Nephron progenitor cell (in vitro differentiated cells): ENCODE results near the gene ARHGEF1.

Experiments
- DNase-seq: peaks from one replicate; pipeline ENCODE4 v3.0.0; 2021
- H3K27ac Mint-ChIP-seq: 2 replicates; pipeline ENCODE4 v1.8.0; 2021; ENCODE audit warnings: mild to moderate bottlenecking, moderate library complexity, mixed read lengths
- H3K27me3 Mint-ChIP-seq: 2 replicates; pipeline ENCODE4 v1.8.0; 2021; ENCODE audit warnings: mild to moderate bottlenecking, low read depth, mixed read lengths; ENCODE audit not compliant: poor library complexity
- H3K36me3 Mint-ChIP-seq: 2 replicates; pipeline ENCODE4 v1.8.0; 2021; ENCODE audit warnings: low read depth, mixed read lengths
- H3K4me1 Mint-ChIP-seq: 2 replicates; pipeline ENCODE4 v1.8.0; 2021; ENCODE audit warnings: mixed read lengths
- H3K4me3 Mint-ChIP-seq: 2 replicates; pipeline ENCODE4 v1.8.0; 2021; ENCODE audit warnings: mild to moderate bottlenecking, moderate library complexity, mixed read lengths
- H3K9me3 Mint-ChIP-seq: 2 replicates; pipeline ENCODE4 v1.8.0; 2021; ENCODE audit warnings: mild to moderate bottlenecking, moderate library complexity, mixed read lengths
- TF ChIP-seq, protein P1 (sequence below): fragments of 200-600 bp; sonication (generic); IDR thresholded peaks from 2 replicates; pipeline ENCODE4 v1.5.0; 2021; ENCODE audit warnings: antibody characterized with exemption

The ARHGEF1 gene

DNA sequence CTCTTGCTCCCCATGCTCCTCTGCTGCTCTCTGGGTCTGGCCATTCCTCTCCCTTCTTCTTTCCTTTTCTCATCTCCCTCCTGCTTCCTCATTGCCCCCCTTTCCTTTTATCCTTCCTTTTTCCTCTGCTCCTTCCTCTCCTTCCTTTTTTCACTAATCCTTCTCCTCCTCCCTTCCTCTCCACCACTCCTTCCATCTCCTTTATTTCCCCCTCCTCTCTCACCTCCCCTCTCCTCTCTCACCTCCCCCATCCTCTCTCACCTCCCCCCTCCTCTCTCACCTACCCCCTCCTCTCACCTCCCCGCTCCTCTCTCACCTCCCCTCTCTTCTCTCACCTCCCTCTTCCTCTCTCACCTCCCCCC is 13.6 kb downstream of the ARHGEF1 start:
- no peaks in the 10 kb centered on the region for H3K27me3 Mint-ChIP-seq
- peak overlapping the region; percentile 91 for H3K27ac Mint-ChIP-seq
- no peaks in the 10 kb centered on the region for H3K9me3 Mint-ChIP-seq
- TF ChIP-seq, protein P1, sequence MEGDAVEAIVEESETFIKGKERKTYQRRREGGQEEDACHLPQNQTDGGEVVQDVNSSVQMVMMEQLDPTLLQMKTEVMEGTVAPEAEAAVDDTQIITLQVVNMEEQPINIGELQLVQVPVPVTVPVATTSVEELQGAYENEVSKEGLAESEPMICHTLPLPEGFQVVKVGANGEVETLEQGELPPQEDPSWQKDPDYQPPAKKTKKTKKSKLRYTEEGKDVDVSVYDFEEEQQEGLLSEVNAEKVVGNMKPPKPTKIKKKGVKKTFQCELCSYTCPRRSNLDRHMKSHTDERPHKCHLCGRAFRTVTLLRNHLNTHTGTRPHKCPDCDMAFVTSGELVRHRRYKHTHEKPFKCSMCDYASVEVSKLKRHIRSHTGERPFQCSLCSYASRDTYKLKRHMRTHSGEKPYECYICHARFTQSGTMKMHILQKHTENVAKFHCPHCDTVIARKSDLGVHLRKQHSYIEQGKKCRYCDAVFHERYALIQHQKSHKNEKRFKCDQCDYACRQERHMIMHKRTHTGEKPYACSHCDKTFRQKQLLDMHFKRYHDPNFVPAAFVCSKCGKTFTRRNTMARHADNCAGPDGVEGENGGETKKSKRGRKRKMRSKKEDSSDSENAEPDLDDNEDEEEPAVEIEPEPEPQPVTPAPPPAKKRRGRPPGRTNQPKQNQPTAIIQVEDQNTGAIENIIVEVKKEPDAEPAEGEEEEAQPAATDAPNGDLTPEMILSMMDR = no peak
- no peak for DNase-seq
- peaks cover 29% of the 10 kb centered on the region for H3K36me3 Mint-ChIP-seq
- H3K4me1 Mint-ChIP-seq = peaks cover 34% of the 10 kb centered on the region
- no peak overlapping the region for H3K4me3 Mint-ChIP-seq

DNA sequence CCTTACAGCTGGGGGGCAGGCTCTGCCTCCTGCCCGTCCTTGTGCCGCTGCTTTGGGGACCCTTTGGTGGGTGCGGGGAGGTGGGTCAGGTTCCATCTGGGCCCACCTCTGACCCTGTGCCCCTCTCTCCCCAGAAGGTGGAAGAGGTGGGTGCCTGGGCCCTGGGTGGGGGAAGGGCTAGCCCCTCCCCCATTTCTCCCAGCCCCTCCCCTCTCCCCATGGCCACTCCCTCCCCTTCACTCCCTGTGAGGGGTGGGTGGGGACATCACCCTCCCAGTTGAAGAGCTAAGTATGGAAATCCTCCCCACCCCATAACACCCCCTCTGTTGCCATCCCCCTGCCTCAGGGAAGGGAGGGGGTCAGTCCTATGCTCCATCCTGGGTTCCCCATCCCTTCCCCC is 14.2 kb downstream of the ARHGEF1 start:
- H3K4me1 Mint-ChIP-seq = peaks cover 34% of the 10 kb centered on the region
- TF ChIP-seq, protein P1 = no peak
- no peak overlapping the region for H3K27ac Mint-ChIP-seq
- no peak overlapping the region for H3K4me3 Mint-ChIP-seq
- H3K36me3 Mint-ChIP-seq = peaks cover 34% of the 10 kb centered on the region
- no peaks in the 10 kb centered on the region for H3K9me3 Mint-ChIP-seq
- H3K27me3 Mint-ChIP-seq = no peaks in the 10 kb centered on the region
- no peak for DNase-seq

DNA sequence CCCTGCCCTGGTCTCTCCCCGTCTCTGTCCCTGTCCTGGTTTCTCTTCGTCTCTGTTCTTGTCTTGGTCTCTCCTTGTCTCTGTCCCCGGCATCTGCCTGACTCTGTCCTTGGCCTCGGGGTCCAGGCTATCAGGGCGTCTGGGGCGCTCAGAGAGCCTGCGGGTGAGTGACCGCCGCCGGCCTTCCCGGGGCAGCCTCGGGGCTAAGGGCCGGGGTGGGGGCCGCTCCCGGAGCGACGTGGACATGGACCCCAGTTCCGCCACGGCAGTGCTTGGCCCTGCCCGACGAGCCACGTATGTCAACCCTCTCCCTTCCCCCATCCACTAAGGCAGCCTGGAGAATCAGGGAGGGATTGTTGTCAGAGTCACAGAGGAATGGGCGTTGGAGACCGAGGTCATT is 14.8 kb downstream of the ARHGEF1 start:
- no peaks in the 10 kb centered on the region for H3K27me3 Mint-ChIP-seq
- H3K9me3 Mint-ChIP-seq = no peaks in the 10 kb centered on the region
- H3K4me1 Mint-ChIP-seq = peaks cover 38% of the 10 kb centered on the region
- no peak for DNase-seq
- peaks cover 41% of the 10 kb centered on the region for H3K36me3 Mint-ChIP-seq
- peak overlapping the region; percentile 91 for H3K27ac Mint-ChIP-seq
- H3K4me3 Mint-ChIP-seq = no peak overlapping the region
- TF ChIP-seq, protein P1 = no peak

DNA sequence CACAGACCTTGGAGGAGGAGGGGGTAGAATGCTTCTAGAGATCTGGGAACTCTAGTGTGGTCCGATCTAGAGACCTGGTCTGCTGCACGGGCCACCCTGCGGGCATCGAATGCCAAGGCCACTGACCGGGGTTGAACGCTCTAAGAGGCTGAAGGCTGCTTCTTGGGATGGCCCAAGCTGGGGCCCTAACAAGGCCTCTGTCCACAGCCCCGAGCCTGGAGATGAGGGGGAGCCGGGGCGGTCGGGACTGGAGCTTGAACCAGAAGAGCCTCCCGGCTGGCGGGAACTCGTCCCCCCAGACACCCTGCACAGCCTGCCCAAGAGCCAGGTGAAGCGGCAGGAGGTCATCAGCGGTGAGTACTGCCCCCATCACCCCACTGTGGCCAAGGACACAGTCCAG is 15.3 kb downstream of the ARHGEF1 start:
- Mint-ChIP-seq H3K4me1 (peaks cover 42% of the 10 kb centered on the region), H3K27me3 (no peaks in the 10 kb centered on the region), H3K4me3 (no peak overlapping the region), H3K27ac (no peak overlapping the region), H3K9me3 (no peaks in the 10 kb centered on the region), H3K36me3 (peaks cover 45% of the 10 kb centered on the region)
- no peak for DNase-seq
- TF ChIP-seq, protein P1 = no peak

DNA sequence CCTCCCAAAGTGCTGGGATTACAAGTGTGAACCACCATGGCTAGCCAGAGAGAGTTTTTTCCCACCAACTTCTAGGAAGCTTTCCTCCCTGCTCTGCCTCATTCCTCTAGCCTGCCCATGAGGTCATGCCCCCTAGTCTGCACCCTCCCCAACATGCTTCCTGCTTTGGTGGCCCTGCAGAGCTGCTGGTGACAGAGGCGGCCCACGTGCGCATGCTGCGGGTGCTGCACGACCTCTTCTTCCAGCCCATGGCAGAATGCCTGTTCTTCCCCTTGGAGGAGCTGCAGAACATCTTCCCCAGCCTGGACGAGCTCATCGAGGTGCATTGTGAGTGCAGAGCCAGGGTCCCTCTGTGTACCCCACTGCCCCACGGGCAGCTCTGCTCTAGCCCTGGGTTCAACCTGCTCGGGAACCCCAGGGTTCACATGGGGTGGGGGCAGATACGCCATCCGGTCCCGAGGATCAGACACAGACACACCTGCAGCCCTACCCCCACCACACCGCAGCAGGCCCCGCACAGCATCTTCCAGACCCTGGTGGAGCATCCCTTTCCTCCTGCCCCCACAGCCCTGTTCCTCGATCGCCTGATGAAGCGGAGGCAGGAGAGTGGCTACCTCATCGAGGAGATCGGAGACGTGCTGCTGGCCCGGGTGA is 18.9 kb downstream of the ARHGEF1 start:
- Mint-ChIP-seq H3K27me3 (no peaks in the 10 kb centered on the region), H3K4me3 (no peak overlapping the region), H3K36me3 (peaks cover 57% of the 10 kb centered on the region), H3K27ac (no peak overlapping the region), H3K9me3 (no peaks in the 10 kb centered on the region), H3K4me1 (peaks cover 43% of the 10 kb centered on the region)
- DNase-seq = no peak
- TF ChIP-seq, protein P1 = no peak

DNA sequence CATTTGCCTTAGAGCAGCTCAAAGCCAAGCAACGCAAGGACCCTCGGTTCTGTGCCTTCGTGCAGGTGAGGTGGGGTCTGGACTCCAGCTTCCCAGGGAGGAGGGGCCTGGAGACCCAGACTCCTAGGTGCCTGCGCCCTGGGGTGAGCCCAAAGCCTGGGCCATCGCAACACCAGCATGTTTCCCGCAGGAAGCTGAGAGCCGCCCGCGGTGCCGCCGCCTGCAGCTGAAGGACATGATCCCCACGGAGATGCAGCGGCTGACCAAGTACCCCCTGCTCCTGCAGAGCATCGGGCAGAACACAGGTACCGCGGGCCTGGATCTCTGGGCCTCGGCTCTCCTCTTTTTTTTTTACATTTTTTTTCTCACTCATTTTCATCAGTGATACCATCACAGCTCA is 19.6 kb downstream of the ARHGEF1 start:
- no peaks in the 10 kb centered on the region for H3K27me3 Mint-ChIP-seq
- no peak overlapping the region for H3K4me3 Mint-ChIP-seq
- peaks cover 57% of the 10 kb centered on the region for H3K36me3 Mint-ChIP-seq
- no peak for DNase-seq
- H3K27ac Mint-ChIP-seq = peak overlapping the region; percentile 77
- TF ChIP-seq, protein P1 = no peak
- H3K4me1 Mint-ChIP-seq = peaks cover 41% of the 10 kb centered on the region
- H3K9me3 Mint-ChIP-seq = no peaks in the 10 kb centered on the region
